HepG2 (cell line): ENCODE data around the gene PLXNC1. TPM values are rescaled to one million over a fixed set of nuclear protein-coding genes. Genes with fewer than 3 reads are reported as not detected.

Source experiments
- ATAC-seq: fragments of 200-7000 bp; cut with Tn5 transposase; 3 replicates; pipeline ENCODE4 v1.9.1; 2020; ENCODE audit warnings: mild to moderate bottlenecking, moderate library complexity
- BruUV-seq: library from RNA; stranded (reverse); fragments of 400-500 nt; replicated peaks from 2 replicates; lab custom pipeline; 2021; lab: Mats Ljungman, UMichigan
- CTCF ChIA-PET: fragments of 300-600 bp; formaldehyde crosslinking; extraction: SDS; loops from one replicate; lab custom pipeline; 2021; ENCODE audit warnings: low total read pairs, inconsistent platforms, low intra/inter-chr PET ratio; lab: Yijun Ruan, JAX
- POLR2A ChIA-PET: fragments of 350-600 bp; sonication (Branson Sonifier 250); formaldehyde crosslinking; loops from one replicate; lab custom pipeline; 2020; ENCODE audit warnings: antibody characterized with exemption, inconsistent platforms; lab: Yijun Ruan, JAX
- DNase-seq: peaks from one replicate; pipeline ENCODE4 v3.0.0-alpha.2; 2015; ENCODE audit warnings: low spot score
- FAIRE-seq: peaks from 3 replicates; lab custom pipeline; 2011; peaks lifted over from hg19 to GRCh38; lab: Jason Lieb, UNC
- H2AFZ ChIP-seq: one replicate; pipeline ENCODE4 v1.6.1; 2011; ENCODE audit warnings: low read length, inconsistent platforms
- H3K27ac ChIP-seq: fragments of 300-600 bp; 3 replicates; pipeline ENCODE4 v1.8.0; 2011; ENCODE audit warnings: mixed run types, mild to moderate bottlenecking, mixed read lengths, low read length, inconsistent platforms; ENCODE audit not compliant: insufficient read depth; ENCODE audit errors: extremely low read length
- H3K27me3 ChIP-seq, 2 experiments: fragments of 200-600 bp in 1 of 2; 2 replicates in 1 of 2; 3 replicates in 1 of 2; pipeline versions ENCODE4 v1.6.0 to v1.8.0; 2011; ENCODE audit warnings: low read length in 2 of 2, mild to moderate bottlenecking in 2 of 2, moderate library complexity in 2 of 2, inconsistent platforms in 1 of 2; ENCODE audit not compliant: insufficient read depth in 2 of 2, control insufficient read depth in 1 of 2
- H3K36me3 ChIP-seq, 2 experiments: fragments of 200-600 bp in 1 of 2; replicated peaks in 1 of 2; 2 replicates in 1 of 2; 3 replicates in 1 of 2; pipeline versions ENCODE4 v1.5.1 to v1.8.0; 2011; ENCODE audit warnings: low read length in 2 of 2, inconsistent platforms in 1 of 2; ENCODE audit not compliant: insufficient read depth in 2 of 2, control insufficient read depth in 1 of 2
- H3K4me1 ChIP-seq: 2 replicates; pipeline ENCODE4 v1.5.1; 2012; ENCODE audit warnings: low read length, inconsistent platforms; ENCODE audit not compliant: insufficient read depth
- H3K4me2 ChIP-seq: 2 replicates; pipeline ENCODE4 v1.6.0; 2011; ENCODE audit warnings: low read depth, low read length, inconsistent platforms
- H3K4me3 ChIP-seq, 3 experiments: fragments of 200-600 bp in 1 of 3; sonication (generic), shearing (Covaris generic) in 1 of 3; replicated peaks in 1 of 3; 2 replicates each; pipeline ENCODE4 v1.5.1; 2011 to 2016; ENCODE audit warnings: low read length in 3 of 3, inconsistent platforms in 2 of 3, low read depth in 2 of 3, mild to moderate bottlenecking in 2 of 3, control low read depth in 1 of 3, mixed read lengths in 1 of 3; ENCODE audit not compliant: insufficient read depth in 1 of 3
- H3K79me2 ChIP-seq: one replicate; pipeline ENCODE4 v1.6.1; 2011; ENCODE audit warnings: low read length, inconsistent platforms; ENCODE audit not compliant: insufficient read depth
- H3K9ac ChIP-seq: 2 replicates; pipeline ENCODE4 v1.6.0; 2011; ENCODE audit warnings: mild to moderate bottlenecking, low read depth, low read length, inconsistent platforms; ENCODE audit not compliant: insufficient read depth
- H3K9me3 ChIP-seq: 2 replicates; pipeline ENCODE4 v1.5.1; 2012; ENCODE audit warnings: mild to moderate bottlenecking, low read length
- H4K20me1 ChIP-seq: 2 replicates; pipeline ENCODE4 v1.6.0; 2011; ENCODE audit warnings: inconsistent platforms, mild to moderate bottlenecking, low read length, moderate library complexity; ENCODE audit not compliant: insufficient read depth
- CREM ChIP-seq, 2 experiments: sonication (generic) in 1 of 2; formaldehyde crosslinking in 1 of 2; IDR thresholded peaks; 2 replicates each; pipeline versions ENCODE4 v1.4.0 to v1.6.1; 2016 to 2020; ENCODE audit warnings: antibody characterized with exemption in 1 of 2, mild to moderate bottlenecking in 1 of 2, missing genetic modification reagents in 1 of 2
- HOXA7 ChIP-seq: sonication (generic); formaldehyde crosslinking; IDR thresholded peaks from 2 replicates; pipeline ENCODE4 v1.8.1; 2022; ENCODE audit warnings: mild to moderate bottlenecking, missing genetic modification reagents, moderate library complexity
- KLF16 ChIP-seq, 2 experiments: sonication (generic) in 1 of 2; formaldehyde crosslinking in 1 of 2; IDR thresholded peaks; 2 replicates each; pipeline versions ENCODE4 v1.6.1 to v1.8.0; 2016 to 2023; ENCODE audit warnings: missing genetic modification reagents in 2 of 2, missing compliant biosample characterization in 1 of 2
- MTF1 ChIP-seq: sonication (generic); formaldehyde crosslinking; IDR thresholded peaks from 2 replicates; pipeline ENCODE4 v1.5.0; 2020; ENCODE audit warnings: missing genetic modification reagents
- PPARG ChIP-seq: conservative IDR thresholded peaks from 2 replicates; pipeline ENCODE4 v1.6.1; 2016; ENCODE audit warnings: missing biosample characterization, missing genetic modification reagents
- SOX5 ChIP-seq: IDR thresholded peaks from 2 replicates; pipeline ENCODE4 v1.6.1; 2016; ENCODE audit warnings: borderline replicate concordance
- SRF ChIP-seq: IDR thresholded peaks from 2 replicates; pipeline ENCODE4 v1.6.1; 2011; ENCODE audit warnings: mild to moderate bottlenecking, low read depth, low read length, moderate library complexity
- TFDP1 ChIP-seq: IDR thresholded peaks from 2 replicates; pipeline ENCODE4 v1.6.1; 2016; ENCODE audit warnings: missing compliant biosample characterization, missing genetic modification reagents, borderline replicate concordance
- ZNF570 ChIP-seq: sonication (generic); formaldehyde crosslinking; IDR thresholded peaks from 2 replicates; pipeline ENCODE4 v1.4.0; 2020; ENCODE audit warnings: mild to moderate bottlenecking, missing genetic modification reagents, borderline replicate concordance
- ZNF790 ChIP-seq: sonication (generic); formaldehyde crosslinking; IDR thresholded peaks from 2 replicates; pipeline ENCODE4 v1.8.0; 2022; ENCODE audit warnings: missing genetic modification reagents, mild to moderate bottlenecking, borderline replicate concordance
- ZSCAN5A ChIP-seq: sonication (generic); formaldehyde crosslinking; IDR thresholded peaks from 2 replicates; pipeline ENCODE4 v1.8.0; 2022; ENCODE audit warnings: mild to moderate bottlenecking, missing genetic modification reagents, borderline replicate concordance
- WGBS: methylation state at CpG from one replicate; pipeline ENCODE4 v1.1.6; 2017; ENCODE audit warnings: low lambda C conversion rate; 5-methylcytosine and 5-hydroxymethylcytosine counted together
- in situ Hi-C: cut with HindIII; loops from 2 replicates; pipeline ENCODE4 v1.10.0; 2017; ENCODE audit warnings: low pct_unique_long_range_greater_than_20kb; ENCODE audit not compliant: extremely low pct_ligation_motif_present
- intact Hi-C: fragments of 100-400 bp; cut with micrococcal nuclease; formaldehyde crosslinking; loops from one replicate; pipeline ENCODE4 v1.10.0; 2022; ENCODE audit not compliant: unreplicated experiment
- polyA plus RNA-seq, 8 experiments: library from polyadenylated mRNA; depleted of rRNA in 3 of 8; stranded (reverse) in 7 of 8; unstranded in 1 of 8; fragments of >200 nt; fragmentation: Illumina TruSeq in 4 of 8; extraction: Trizol in 4 of 8; gene quantifications; 2 replicates each; pipeline versions ENCODE4 v1.2.1 to v1.2.3, GENCODE V29; 2011 to 2016; ENCODE audit warnings: low read depth in 4 of 8, missing spikeins in 1 of 8, mixed read lengths in 1 of 8; ENCODE audit not compliant: insufficient read depth in 1 of 8
- total RNA-seq, 5 experiments: library from RNA; depleted of rRNA; stranded (reverse); fragments of >200 nt; fragmentation: Illumina TruSeq; extraction: Trizol; gene quantifications; 2 replicates each; pipeline ENCODE4 v1.2.3, GENCODE V29; 2016; ENCODE audit warnings: low read depth in 1 of 5

Gene PLXNC1
- total and polyA plus RNA-seq, 2 of the 13 experiments (the other 11 are each of a cell fraction or from before 2014, with no cell fraction given) = 6.6 to 11.2 TPM

- Histone ChIP-seq H2AFZ (no peak overlapping the region), H3K4me2 (no peak overlapping the region), H3K27ac (no peak overlapping the region), H4K20me1 (no peaks in the 10 kb centered on the region), H3K36me3 (no peaks in the 10 kb centered on the region), H3K27me3 (peaks cover 0 to 12% of the 10 kb centered on the region in 2 experiments; a peak in 2 of 5 replicates), H3K4me3 (no peak overlapping the region), H3K9ac (no peak overlapping the region), H3K79me2 (no peaks in the 10 kb centered on the region), H3K4me1 (peaks cover 9% of the 10 kb centered on the region; the same call in 1 of the 2 replicates), H3K9me3 (no peaks in the 10 kb centered on the region)
- TF ChIP-seq ZSCAN5A (CRISPR knock-in tag) = no peak
- no peak for TF ChIP-seq ZNF790 (CRISPR knock-in tag)
- no peak for TF ChIP-seq PPARG (CRISPR knock-in tag)
- no peak for TF ChIP-seq TFDP1 (CRISPR knock-in tag)
- TF ChIP-seq CREM (IDR thresholded peaks at IDR 0.05) = no peak
- no peak for TF ChIP-seq CREM (CRISPR knock-in tag; IDR thresholded peaks at IDR 0.05)
- no peak for TF ChIP-seq HOXA7
- TF ChIP-seq ZNF570 (CRISPR knock-in tag) = no peak
- TF ChIP-seq KLF16 (CRISPR knock-in tag; IDR thresholded peaks at IDR 0.05) = no peak
- TF ChIP-seq SOX5 = no peak
- TF ChIP-seq MTF1 (CRISPR knock-in tag) = no peak
- TF ChIP-seq SRF = no peak
- intact Hi-C loops = no loop called here
- WGBS = 12% methylated on average over 2 of the region's 2 CpGs
- CTCF ChIA-PET = no interaction called here
- ATAC-seq (no peak), FAIRE-seq (no peak), DNase-seq (no peak)
- no TSS peak for BruUV-seq
- in situ Hi-C loops = no loop called here
- POLR2A ChIA-PET = no interaction called here
These were observed 37.1 kb upstream of the PLXNC1 start for GRCh38 chr12:94111302-94111701.
